ENCODE data around the gene SLCO1B1.

The SLCO1B1 gene

DNA sequence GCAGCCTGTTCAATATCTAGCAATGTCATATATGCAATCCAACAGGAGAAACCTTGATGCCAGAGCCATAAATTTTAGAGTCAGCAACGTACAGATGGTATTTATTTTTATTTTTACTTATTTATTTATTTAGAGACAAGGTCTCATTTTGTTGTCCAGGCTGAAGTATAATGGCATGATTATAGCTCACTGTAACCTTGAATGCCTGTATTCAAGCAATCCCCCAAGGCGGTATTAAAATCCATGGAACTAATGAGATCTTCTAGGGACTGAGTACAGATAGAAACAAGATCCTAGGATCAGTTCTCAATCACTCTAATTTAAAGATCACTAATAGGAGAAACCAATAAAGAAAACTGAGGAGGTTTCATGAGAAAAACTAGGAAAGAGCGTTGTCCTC, 89.3 kb downstream of the SLCO1B1 start:
- no peak for DNase-seq

DNA sequence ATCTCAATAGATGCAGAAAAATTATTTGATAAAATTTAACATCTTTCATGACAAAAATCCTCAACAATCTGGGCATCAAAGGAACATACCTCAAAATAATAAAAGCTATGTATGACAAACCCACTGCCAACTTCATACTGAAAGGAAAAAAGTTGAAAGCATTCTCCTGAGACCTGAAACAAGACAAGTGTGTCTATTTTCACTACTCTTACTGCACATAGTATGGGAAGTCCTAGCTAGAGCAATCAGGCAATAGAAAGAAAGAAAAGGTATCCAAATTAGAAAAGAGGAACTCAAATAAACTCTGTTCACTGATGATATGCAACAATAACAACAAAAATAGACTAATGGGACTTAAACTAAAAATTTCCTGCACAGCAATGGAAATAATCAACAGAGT, 90.1 kb downstream of the SLCO1B1 start:
- no peak for DNase-seq

GRCh38 chr12:21221778-21222177, 90.8 kb downstream of the SLCO1B1 start:
- no peak for DNase-seq

DNA sequence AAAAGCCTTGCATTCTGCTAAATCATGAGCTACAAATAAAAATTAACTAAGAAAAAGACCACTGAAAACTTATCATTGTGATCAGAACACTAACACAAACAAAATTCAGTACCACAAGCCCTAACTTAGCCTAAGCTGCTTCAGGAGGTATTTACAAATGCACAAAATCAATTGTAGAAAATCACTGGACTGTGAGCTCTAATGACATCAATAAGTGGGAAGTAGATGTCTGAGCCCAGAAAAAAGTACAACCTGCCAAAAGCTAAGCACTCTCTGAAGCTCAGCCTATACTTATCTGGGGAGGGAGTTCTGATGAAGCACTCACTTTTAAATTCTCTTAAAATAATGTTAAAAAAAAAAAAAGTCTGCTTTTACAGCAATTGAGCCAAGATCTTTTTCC, 92.9 kb downstream of the SLCO1B1 start:
- no peak for DNase-seq

- no peak for DNase-seq
Measured at GRCh38 chr12:21234395-21234794, 103.4 kb downstream of the SLCO1B1 start.

DNA sequence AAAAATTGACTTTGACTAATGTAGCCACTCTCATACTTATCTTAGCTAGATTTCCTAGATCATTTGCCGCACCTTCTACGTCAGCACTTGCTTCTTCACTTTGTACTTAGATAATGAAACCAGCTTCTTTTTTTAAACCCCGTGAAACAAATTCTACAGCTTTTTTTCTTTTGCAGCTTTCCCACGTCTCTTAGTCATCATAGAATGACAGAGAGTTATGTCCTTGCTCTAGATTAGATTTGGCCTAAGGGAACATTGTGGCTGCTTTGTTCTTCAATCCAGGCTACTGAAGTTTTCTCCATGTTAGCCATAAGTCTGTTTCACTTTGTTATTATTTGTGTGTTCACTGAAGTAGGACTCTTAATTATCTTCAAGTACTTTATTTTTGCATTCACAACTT, 108.9 kb downstream of the SLCO1B1 start:
- DNase-seq, result no peak

GRCh38 chr12:21248679-21249078, 117.7 kb downstream of the SLCO1B1 start:
- no peak for DNase-seq

GRCh38 chr12:21252070-21252469, 121.1 kb downstream of the SLCO1B1 start:
- DNase-seq, result no peak

- no peak for DNase-seq
Measured at GRCh38 chr12:21257172-21257571, 126.2 kb downstream of the SLCO1B1 start.

DNA sequence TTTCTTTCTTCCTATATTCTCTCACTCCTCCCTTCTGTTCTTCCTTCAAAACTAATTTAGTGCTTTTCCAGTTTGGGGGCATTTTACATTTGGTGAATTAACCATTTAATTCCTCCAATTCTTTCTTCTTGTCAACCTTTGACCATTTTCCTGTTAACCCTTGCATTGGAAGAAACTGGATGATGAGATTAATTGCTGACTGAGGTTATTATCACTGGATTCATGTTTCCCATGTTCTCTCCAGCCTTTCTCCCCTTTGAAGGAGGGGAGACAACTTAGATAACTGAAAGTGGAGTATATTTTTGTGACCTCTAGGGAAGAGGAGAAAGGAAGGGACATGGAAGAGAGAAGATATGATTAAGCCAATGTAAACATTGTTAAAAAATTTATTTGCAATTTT, 133.2 kb downstream of the SLCO1B1 start:
- no peak for DNase-seq

GRCh38 chr12:21265932-21266331, 134.9 kb downstream of the SLCO1B1 start:
- no peak for DNase-seq

GRCh38 chr12:21276826-21277225, 145.8 kb downstream of the SLCO1B1 start:
- DNase-seq, result no peak

All from anterior cingulate cortex (tissue), 58 donors.